SK-MEL-5 (cell line): ENCODE data around the gene SPC25. TPM values are rescaled to one million over a fixed set of nuclear protein-coding genes. Genes with fewer than 3 reads are reported as not detected.
A peak's percentile ranks its signal among the peaks of the same experiment; 100 is the strongest.

Source experiments
- DNase-seq: peaks from one replicate; pipeline ENCODE4 v3.0.0-alpha.2; 2016; ENCODE audit warnings: low read depth, low spot score
- in situ Hi-C: cut with HindIII; loops from 2 replicates; pipeline ENCODE4 v1.10.0; 2016; ENCODE audit warnings: low sequenced_read_pairs, high pct_unique_total_duplicates, low pct_unique_long_range_greater_than_20kb
- total RNA-seq: library from RNA; depleted of rRNA; stranded (reverse); fragments of >200 nt; shearing (Covaris generic); gene quantifications from 2 replicates; pipeline ENCODE4 v1.2.3, GENCODE V29; 2014; rRNA removed

Gene SPC25
- total RNA-seq, 1 experiment from 2014 or later = 13.9 TPM

DNA sequence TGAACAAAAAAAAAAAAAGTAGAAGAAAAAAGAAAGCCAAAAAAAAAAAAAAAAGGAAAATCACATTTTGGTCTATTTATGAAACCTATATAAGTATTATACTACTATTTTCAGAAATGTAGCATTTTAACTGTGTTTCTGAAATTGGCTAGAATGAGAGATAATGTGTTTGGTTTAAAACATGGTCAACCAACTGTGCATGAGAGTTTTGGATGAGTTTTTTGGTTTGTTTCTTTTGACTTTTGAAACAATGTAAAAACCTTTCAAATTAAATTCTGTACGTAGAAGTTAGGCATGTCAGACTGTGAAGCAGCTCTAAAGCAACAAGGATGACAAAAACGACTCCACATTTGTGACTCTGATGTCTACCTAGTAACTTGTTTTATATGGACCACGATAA is 34.6 kb downstream of the SPC25 start:
- in situ Hi-C loops = no loop called here

DNA sequence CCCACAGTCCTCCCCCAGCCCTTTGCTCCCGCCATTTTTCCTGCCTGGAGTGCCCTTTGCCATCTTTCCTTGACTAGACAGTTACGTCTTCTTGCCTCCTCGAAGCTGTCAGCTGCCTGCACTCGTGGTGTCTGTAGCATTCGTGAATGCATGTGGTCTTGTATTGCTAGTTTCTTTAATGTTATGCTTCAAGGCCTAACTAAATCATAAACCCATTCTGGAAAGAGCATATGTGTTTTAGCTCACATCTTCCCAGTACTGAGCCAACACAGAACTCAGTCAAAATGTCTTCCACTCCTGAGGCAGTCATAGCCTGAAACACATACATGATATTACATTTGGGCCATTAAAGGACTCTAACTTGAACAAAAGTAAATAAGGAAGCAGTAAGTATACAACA is 35.6 kb downstream of the SPC25 start:
- in situ Hi-C loops = no loop called here
- no peak for DNase-seq

More for the DNA sequence above, 34.6 kb downstream of the SPC25 start:
- no peak for DNase-seq

DNA sequence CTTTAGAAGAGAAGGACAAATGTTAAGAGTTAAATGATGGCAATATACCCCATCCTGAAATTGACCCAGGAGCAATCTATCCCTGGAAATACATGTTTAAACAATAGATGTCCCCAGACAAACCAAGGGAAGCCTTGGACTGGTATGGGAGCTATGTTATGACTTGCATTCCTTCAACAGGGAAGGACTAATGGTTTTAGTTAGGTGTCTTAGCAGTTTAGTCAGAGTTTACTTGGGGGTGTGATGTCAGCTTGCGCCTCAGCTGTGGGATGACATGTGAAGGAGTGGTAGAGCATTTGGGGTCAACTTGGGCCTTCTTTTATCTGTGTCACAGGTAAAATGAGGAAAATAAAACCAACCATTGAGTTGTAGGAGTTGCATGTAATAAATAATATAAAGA is 36.8 kb downstream of the SPC25 start:
- in situ Hi-C loops = no loop called here
- no peak for DNase-seq

DNA sequence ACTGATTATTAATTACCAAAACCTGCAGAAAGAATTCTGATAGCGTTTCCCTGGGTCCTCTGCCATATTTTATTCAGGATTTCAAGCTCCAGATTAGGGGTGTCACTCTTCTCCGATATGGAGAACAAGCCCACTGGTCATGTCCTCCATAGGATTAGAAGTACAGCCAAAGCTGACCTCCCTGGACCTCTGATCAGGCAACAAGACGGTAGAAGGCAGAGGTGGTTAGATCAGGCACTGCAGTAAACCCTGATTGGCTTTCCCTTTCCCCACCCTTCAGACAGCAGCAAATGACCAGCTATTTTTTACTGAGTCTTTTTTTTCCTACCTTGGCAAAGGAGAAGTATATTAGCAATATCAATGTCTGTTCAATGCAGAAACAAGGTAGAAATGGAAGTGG is 37.7 kb downstream of the SPC25 start:
- in situ Hi-C loops = no loop called here
- no peak for DNase-seq

DNA sequence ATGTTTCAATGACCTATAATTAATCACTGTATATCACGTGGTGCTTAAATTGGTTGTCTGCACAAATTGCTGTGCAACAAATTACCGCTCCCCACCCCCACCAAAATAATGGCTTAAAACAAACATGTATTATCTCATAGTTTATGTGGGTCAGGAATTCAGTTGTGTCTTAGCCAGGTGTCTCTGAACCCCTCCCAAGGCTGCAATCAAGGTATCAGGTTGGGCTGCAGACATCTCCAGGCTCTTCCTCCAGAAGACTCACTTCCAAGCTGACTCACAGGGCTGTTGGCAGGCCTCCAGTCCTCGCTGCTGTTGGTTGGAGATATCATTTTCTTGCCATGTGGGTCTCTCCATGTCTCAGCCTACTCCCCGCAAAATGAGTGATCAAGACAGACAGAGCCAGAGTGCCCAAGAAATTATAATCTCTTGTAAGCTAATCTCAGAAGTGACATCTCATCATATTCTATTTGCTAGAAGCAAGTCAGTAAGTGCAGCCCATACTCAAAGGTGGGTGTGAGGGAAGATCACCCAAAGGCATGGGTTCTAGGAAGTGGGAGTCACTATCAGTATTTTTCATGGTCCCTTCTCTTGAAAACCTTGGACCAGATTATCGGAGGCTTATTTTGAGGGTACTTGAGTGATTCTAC is 38.4 kb downstream of the SPC25 start:
- no peak for DNase-seq
- in situ Hi-C loops = no loop called here

DNA sequence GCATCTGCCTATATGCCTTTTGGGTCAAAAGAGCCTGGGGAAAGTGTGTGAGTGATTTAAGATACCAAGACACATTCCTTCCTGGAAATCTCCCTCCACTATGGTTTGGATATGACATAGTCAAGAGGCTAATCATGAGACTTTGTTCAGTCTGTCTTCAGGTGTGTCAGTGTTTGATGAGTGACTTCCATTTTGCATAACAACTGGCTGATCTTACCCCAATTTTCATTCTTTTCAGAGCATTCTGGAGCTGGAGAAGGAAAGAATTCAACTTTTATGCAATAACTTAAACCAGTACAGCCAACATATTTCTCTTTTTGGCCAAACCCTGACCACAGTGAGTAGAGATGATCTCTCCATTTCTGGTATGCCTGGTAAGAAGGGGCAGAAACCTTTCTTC is 39.4 kb downstream of the SPC25 start:
- in situ Hi-C loops = no loop called here

DNA sequence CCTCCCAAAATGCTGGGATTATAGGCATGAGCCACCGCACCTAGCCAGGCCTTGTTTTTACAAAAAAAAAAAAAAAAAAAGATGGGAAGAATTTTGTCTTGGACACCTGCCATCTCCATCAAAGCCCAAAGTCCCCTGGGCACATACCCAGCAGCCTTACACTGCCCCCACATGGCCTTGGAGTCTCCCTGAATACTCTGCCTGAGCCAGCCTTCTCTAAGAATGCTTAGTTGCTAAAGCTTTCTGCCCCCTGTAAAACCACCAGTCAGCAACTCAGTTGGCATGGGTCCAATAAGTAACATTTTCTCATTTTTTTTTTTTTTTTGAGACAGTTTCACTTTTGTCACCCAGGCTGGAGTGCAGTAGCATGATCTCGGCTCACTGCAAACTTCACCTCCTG is 40.6 kb downstream of the SPC25 start:
- peak; percentile 54 for DNase-seq
- in situ Hi-C loops = no loop called here

More for the DNA sequence above, 39.4 kb downstream of the SPC25 start:
- DNase-seq = no peak

DNA sequence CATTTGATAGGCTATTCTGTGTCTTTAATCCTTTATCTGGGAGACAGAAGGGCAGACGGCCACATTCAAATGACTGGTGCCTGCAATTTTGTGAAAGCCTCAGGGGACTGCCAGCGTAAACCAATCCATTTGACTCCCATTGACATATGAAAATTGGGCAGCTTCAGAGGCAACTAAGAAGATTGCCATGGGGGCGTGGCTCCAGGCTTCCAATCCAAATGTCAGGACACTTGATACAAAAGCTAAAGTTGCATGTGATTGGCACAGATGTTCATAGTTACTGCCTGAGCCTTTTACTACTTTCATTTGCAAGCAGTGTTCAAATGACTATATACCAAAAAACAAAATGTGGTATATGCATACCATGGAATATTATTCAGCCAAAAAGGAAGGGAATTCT is 42.0 kb downstream of the SPC25 start:
- peak; percentile 15 for DNase-seq
- in situ Hi-C loops = no loop called here

DNA sequence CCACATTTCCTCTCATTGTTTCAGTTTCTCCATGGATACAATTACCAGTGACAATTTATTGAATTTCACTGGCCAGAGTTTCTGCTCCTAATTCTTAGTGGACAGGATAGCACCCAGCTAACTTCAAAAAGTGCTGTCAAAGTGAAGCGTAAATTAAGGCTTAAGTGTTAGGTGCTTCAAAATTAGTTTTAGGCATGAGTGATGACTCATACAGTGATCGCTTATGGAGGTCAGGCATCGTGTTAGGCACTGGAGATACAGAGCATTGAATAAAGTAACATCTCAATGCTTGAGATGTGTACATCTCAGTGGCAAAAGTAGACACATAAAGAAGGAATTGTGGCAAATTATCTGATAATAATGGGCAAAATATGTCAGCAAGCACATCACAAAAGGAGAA is 47.0 kb downstream of the SPC25 start:
- in situ Hi-C loops = no loop called here
- no peak for DNase-seq

DNA sequence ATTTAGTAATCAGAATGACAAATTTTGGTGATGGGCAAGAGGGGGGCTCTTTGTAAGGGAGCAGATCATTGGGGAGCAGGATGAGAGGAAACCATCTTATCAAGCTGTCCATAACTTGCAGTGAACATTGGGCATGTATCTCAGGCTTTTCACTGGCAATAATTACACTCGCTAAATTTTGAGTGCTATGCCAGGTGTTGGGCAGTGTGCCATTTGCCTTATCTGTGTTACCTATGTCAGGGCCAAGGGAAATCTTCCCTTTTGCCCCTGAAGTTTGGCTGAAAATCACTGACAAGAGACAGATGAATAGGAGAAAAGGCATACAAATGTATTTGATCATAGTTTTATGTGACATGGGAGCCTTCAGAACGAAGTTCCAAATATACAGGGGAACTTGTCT is 48.8 kb downstream of the SPC25 start:
- in situ Hi-C loops = no loop called here
- no peak for DNase-seq

DNA sequence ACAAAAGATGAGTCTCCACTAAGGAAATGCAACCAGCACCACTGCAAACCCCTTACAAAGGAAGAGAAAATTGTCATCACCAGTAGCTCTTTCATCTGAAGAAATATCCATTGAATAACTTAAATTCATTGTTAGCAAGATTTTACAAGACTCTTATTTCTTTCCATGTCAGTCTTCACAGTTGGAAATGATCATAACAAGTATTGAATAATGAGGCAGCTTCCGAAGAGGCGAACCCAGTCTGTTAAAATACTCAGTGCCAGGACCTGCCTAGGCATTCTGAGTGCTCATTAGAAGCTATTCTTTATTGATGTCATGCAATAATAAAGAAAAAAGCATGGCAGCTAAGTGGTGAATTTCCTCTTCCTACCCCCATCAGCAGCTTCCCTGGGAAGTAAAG is 54.3 kb downstream of the SPC25 start:
- no peak for DNase-seq
- in situ Hi-C loops = no loop called here

DNA sequence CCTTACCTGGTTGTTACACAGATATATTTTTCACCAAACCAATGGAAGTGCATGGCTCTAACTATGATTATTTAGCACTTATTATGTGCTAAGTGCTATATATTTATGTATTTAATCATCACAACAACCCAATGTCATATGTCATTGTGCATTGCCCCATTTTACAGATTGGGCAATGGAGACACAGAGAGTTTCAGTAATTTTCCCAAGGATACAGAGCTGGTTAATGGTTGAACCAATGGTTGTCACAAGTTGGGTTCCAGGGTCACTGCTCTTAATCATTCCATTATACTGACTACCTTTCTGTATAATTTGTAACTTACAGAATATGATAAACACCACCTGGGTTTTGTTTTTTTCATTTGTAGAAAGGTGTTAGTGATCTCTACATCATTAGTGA is 58.6 kb downstream of the SPC25 start:
- DNase-seq = no peak
- in situ Hi-C loops = no loop called here

DNA sequence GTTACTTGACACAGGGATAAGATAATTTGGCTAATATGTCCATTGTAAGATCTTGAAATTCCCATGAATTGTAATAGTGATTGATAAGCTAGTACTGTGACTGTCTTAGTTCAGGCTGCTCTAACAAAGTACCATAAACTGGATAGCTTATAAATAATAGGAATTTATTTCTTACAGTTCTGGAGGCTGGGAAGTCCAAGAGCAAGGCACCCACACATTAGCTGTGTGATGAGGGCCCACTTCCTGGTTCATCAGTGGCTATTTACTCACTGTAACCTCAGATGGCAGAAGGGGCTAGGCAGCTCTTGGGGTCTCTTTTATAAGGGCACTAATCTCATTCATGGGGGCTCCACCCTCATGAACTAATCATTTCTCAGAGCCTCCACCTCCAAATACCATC is 59.3 kb downstream of the SPC25 start:
- no peak for DNase-seq
- in situ Hi-C loops = no loop called here

DNA sequence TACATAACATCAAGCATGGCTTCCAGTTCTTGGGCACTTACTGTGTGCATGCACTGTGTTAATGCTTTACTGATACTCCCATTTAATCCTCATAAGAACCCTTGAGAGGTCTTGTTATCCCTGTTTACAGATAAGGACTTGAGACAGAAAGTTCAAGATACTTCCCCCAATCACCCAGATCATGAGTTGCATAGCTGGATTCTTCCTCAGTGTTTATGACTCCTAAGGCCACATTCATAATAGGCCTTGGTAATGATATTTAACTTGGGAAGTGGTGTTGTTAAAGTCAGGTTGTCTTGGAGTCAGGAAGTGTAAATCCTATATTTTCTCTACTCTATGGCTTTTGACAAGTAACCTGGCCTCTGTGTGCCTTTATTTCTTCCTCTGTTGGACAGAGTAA is 65.1 kb downstream of the SPC25 start:
- in situ Hi-C loops = no loop called here
- DNase-seq = no peak

DNA sequence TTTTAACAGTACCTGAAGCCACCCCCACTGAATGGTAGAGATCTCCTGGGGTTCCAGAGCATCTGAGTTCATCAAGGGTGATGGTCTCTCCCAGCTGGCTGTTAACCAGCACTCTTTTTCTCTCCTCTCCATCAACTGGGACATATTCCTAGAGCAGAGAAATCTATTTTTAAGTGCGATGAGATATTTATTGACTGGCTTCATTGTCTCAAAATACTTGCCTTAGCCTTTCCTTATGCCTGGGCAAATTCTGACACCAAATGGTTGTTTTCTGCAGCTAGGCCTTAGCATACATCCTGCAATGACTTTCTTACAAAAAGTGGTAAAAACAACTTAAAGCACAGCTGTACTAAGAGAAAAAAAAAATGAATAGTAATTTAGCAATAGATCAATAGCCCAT is 68.2 kb downstream of the SPC25 start:
- in situ Hi-C loops = no loop called here
- no peak for DNase-seq

DNA sequence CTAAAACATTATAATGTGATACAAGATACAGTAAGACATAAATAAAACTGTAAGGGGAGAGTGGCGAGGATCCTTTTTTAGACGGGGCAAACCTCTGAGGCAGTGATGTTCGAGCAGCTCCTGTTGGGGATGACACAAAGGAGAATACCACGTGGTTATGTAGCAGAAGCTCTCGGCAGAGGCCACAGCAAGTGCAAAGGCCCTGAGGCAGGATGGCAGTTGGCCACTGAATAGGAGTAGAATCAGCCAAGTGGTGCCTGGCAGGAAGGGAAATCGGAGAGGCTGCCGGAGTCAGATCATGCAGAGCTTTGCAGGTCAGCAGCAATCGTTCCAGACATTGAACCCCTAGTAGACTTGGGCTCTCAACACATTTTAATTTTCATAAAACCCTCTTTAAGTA is 68.7 kb downstream of the SPC25 start:
- in situ Hi-C loops = no loop called here
- no peak for DNase-seq

Other genes starting within 250 kb of the SPC25 start
- gene NOSTRIN, start 87.8 kb downstream of the SPC25 start, total RNA-seq = not detected in 2 replicates
- not detected in 2 replicates for gene G6PC2, start 10.9 kb upstream of the SPC25 start, total RNA-seq
- 0.03 TPM in 1 of 2 replicates, not detected in the other for gene ABCB11, start 140.9 kb upstream of the SPC25 start, total RNA-seq
- gene DHRS9, start 179.1 kb upstream of the SPC25 start, total RNA-seq = not detected in 2 replicates